Measurements from ENCODE around the gene COL27A1.
A peak's percentile ranks its signal among the peaks of the same experiment; 100 is the strongest.

Gene COL27A1

DNA sequence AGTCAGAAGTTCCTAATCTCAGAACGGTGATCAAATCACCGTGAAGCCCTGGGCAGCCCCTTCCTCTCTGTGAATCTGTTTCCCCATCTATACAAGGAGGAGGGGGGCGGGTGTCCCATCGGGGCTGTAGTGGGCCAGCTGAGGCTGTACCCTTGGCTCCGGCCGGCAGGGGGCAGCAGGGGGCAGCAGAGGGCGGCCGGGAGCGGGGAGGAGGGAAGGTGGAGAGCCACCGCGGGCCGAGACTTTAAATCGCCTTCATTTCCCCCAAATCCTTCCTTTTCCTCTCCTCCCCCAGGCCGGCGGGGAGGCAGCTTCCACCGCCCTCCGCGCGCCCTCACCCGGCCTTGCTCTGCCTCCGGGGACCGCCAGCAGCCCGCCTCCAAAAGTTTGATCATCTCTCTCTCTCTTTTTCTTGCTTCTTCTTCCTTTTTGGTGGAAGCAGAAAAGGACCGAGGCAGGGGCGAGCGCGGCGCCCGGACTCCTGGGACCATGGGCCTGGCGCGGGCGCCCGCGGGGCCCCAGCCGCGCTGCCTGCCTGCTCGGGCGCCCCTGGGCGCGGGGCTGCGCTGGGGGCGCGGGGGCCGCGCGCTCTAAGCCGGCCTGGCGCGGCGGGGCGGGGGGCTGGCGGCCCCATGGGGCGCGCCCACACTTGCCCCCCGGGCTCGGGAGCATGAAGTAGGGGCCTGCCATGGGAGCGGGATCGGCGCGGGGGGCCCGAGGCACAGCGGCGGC is at the start of gene COL27A1:
TSS of gene COL27A1 (plus strand) at position 275 of the 732 bp plus-strand sequence. CDS start at position 689, 414 bp downstream.
- peak; percentile 89 for DNase-seq

- no peak for DNase-seq
Observed at GRCh38 chr9:114107286-114108001, 47.9 kb upstream of the COL27A1 start.

- DNase-seq = peak; percentile 71
Observed at GRCh38 chr9:114108016-114108833, 47.1 kb upstream of the COL27A1 start.

DNA sequence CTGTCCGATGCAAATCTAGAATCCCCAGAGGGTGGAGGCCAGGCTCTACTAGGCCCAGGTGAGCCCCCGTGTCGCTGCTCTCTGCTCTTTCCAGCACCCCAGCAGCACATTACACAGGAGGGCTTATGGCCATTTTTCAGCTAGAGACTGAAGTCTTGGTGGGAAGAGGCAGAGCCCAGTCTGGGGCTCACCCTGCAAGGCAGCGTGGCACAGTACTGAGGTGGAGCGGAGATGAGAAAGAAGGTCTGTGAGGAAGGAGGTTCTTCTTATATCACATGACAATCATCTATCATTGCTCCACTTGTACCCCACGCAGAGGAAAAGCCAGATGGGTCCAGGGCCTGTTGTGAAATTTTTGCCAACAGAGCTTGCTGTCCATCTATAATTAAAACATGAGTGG is 46.2 kb upstream of the COL27A1 start:
- no peak for DNase-seq

GRCh38 chr9:114110180-114110579 is 45.2 kb upstream of the COL27A1 start:
- no peak for DNase-seq

DNA sequence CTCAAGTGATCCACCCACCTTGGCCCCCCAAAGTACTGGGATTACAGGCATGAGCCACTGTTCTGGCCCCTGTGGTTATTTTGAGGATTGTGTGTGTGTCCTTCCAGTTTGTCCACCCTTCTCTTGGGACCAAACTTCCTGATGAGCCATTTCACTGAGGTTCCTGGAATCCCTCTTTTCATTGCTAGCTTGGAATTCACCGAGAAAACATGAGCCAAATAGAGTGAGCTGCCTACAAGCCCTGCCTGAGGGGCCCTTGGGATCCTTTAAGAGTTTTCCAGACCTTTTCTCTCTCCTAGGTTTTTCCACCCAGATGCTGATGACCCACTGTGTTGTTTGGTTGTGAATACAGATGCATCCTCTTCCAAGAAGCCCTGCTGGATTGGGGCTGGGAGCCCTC is 43.0 kb upstream of the COL27A1 start:
- DNase-seq = no peak

DNA sequence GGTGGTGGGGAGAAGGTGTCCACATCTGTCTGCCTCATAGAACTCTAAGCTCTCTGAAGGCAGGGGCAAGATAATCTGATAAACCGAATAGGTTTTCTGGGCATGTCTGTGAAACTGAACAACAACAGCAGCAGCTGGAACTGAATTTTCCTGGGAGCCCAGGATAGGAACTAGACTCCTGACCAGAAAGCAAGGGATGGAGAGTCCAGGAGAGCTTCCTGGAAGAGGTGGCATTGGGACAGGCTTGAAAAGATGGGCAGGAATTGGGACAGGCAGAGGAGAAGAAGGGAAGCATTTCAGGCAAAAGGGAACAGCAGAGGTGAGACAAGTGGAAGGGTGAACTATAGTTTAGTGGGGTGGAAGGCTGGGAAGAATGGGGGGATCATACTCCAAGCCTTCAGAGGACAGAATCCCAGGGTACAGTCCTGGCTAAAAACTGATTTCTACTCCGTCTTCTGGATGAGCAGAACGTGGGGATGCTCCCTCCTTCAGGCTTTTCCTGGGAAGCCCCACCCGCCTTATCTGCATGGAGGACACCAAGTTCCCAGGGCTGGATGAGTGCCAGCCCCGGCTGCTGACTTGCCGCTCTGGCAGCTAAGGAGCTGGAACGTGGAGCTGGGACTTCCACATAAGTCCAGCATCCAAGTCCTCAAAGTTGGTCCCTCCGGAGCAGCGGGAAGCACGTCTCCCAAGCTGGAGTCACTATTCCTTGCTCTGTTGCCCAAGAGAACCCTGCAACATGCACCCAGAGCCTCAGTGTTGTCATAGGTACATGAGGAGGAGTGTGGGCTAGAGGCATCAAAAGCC is 42.4 kb upstream of the COL27A1 start:
- no peak for DNase-seq

DNA sequence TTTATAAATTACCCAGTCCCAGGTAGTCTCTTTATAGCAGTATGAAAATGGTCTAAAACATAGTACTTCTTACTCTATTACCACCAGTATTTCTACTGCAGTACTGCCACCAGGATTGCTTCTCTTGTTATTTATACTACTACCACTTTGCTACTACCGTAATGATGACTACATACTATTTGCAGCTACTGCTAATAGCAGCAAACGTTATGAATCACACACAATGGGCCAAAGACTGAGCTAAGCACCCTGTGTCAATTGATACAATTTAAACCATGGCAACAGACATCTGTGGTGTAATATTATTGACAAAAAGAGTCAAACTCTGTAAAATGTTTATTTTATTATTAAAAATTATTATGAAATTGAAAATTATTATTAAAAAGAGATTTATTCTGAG is 41.0 kb upstream of the COL27A1 start:
- DNase-seq = no peak

DNA sequence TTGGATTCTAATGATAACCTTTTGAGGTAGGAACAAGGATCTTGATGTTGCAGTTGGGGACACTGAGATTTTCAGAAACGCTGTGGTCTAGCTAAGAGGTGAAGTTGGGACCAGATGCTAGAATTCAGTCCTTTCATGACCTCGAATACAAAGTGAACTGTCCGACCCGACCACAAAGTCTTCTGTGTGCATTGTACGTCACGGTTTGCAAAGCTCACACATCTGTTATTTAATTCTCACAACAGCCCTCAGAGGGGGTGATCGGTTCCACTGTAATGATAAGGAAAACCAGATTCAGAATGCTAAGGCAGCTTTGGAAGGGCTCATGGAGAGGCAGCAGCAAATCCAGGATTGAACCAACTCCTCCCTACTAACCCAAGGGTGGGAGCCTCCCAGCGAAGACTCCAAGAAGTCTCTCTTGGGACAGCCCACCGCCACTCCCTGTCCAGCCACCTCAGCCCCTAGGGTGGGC is 39.6 kb upstream of the COL27A1 start:
- no peak for DNase-seq

GRCh38 chr9:114116126-114116747 is 39.1 kb upstream of the COL27A1 start:
- no peak for DNase-seq

DNA sequence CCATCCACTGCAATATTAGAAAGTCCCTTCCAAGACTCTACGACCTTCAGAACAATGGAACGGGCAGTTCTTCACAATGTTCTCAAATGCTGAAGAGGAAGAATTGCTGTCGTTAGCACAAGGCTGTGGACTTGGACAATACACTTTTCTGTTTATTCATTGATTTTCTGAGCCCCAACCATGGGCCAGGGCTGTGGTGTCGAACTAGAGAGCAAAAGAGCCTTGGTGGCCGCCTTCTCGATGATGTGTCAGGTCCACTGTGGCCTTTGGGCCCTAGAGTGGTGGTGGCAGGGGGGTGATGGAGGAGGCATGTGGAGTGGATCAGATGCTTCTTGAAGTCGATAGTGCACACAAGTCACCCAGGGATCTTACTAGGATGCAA is 37.7 kb upstream of the COL27A1 start:
- no peak for DNase-seq

- DNase-seq = no peak
Observed at GRCh38 chr9:114117996-114118830, 37.1 kb upstream of the COL27A1 start.

DNA sequence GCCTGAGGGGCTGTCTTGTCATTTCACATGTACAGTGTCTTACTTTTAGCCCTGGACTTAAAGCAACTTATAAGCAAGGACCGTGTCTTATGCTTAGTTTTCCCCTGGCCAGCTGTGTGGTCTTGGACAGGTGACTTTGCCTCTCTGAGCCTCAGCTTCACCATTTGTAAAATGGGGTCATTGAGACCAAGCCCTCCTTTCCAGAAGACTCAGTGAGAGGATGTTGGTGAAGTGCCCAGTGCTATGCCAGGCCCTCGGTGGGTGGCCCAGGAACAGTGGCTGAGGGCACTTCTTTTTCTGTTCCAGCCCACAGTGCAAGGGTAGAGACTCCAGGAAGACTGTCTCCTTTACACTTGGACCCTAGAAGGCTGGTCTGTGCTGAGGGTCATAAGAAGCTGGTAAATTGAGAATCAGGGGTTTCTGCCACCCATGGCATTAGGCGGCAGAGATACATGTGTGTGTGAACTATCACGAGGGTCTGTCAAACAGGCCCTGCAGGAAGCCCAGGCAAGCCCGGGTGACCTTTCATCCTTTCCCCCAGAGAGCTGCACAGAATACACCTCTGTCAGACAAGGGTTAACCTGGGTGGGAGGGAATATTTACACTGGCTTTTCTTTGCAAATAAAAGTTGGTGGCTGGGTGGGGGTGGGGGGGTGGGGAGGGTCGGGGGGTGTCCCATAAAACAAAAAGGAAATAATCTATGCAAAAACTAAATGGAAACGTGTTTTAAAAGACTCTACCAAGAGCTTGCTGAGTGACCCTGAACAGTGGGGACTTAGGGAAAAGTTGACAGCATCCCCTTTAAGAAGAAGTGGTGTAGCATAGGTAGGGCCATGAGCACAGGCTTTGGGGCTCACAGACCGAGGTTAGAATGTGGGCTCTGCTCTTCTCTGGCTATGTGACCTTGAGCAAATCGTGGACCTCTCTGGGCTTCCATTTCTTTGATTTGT is 35.8 kb upstream of the COL27A1 start:
- DNase-seq = no peak

DNA sequence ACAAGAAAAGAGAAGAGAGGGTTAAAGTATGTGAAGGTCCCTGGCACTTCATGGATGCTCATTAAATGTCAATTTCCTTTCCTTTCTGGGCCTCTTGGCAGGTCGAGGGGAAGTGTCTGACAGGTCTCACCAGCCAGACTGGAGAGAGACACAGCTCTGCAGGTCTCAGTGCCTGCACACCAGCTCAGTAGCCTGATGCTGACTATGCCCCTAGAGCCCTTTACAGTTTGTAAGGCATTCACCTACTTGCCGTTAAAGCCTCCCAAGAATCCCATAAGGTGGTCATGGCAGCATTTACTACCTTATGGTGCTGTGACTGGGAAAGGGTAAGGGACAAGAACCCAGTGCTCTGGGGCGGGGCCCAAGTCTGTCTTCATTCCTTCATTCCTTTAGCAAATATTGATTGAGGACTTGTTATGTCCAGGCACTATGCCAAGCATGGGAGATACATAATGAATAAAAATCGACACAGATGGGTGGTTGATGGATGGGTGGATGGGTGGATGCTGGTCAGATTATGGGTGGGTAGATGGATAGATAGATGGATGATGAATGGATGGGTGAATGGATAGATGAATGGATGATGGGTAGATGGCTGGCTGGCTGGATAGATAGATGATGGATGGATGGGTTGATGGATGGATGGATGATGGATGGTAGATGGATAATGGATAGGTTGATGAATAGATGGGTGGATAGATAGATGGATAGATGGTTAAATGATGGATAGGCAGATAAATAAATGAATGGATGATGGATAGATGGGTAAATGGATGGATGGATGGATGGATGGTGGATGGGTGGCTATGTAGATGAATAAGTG is 34.9 kb upstream of the COL27A1 start:
- no peak for DNase-seq

DNA sequence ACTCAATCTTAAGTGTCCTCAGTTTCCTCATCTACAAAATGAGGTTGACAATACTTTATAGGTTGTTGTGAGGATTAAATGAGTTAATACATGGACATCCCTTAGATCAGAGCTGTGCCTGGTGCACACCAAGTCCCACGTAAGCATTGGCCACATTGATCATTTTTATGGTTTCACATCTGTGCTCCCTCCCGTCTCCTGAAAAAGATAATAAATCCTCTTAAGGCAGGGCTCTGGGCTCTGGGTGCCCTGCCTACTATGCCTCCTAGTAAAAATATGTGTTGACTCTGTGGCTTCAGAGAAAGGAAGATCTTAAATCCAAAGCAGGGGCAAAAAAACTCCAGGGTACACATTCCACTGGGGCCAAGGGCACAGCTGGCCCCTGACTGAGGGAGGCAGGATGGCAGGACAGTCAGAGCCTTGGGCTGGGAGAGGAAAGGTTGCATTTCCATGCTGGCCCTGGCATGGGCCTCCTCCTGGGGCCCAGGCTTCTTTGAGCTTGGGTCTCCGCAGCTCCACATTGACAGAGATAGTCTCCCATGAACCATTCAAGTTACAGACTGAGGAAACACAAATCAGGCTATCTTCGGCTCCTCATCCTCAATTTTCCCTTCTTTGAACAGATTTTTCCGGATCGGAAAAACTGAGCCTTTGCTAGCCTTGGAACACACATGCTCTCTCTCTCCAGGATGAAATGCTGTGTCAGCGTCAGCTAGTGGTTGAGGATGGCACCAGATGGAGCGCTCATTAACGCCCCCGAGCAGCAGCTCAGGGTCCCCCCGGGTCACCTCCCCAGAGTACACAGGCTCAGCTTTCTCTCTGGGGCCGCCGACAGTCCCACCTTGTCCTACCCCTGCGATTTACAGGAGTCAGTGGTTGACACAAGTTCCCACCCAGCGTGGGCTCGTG is 33.9 kb upstream of the COL27A1 start:
- DNase-seq = no peak

- DNase-seq = no peak
Observed at GRCh38 chr9:114122136-114123027, 33.0 kb upstream of the COL27A1 start.
